ENCODE data around the gene ATP6V0B. TPM values are rescaled to one million over a fixed set of nuclear protein-coding genes. Genes with fewer than 3 reads are reported as not detected.

The ATP6V0B gene
- polyA plus RNA-seq, 6 donors from 2014 or later, result 264 to 432 (median 286) TPM

Other genes with a start within 250 kb of the ATP6V0B start
- gene ARTN, start 41.2 kb upstream of the ATP6V0B start, polyA plus RNA-seq (ENCODE audit: low read depth in 6 of 6), result not detected
- gene IPO13, start 28.0 kb upstream of the ATP6V0B start, polyA plus RNA-seq (ENCODE audit: low read depth in 6 of 6), result 10 to 100 TPM in 4 of 6 donors, 1 to 10 TPM in 2; 7.8 to 31.9 (median 10.2) TPM
- 10 to 100 TPM; 23.4 to 58.5 (median 30.9) TPM for gene DPH2, start 5.0 kb upstream of the ATP6V0B start, polyA plus RNA-seq (ENCODE audit: low read depth in 6 of 6)
- 1 to 10 TPM in 1 of 6 donors, under 1 TPM in 4, not detected in 1; 0.16 to 1.6 (median 0.37) TPM for gene B4GALT2, start 4.2 kb downstream of the ATP6V0B start, polyA plus RNA-seq (ENCODE audit: low read depth in 6 of 6)
- gene CCDC24, start 16.6 kb downstream of the ATP6V0B start, polyA plus RNA-seq (ENCODE audit: low read depth in 6 of 6), result 1 to 10 TPM in 5 of 6 donors, under 1 TPM in 1; 0.89 to 4.0 (median 2.0) TPM
- gene SLC6A9, start 56.5 kb downstream of the ATP6V0B start, polyA plus RNA-seq (ENCODE audit: low read depth in 6 of 6), result not detected
- not detected for gene KLF17, start 143.9 kb downstream of the ATP6V0B start, polyA plus RNA-seq (ENCODE audit: low read depth in 6 of 6)
- gene KLF18, start 166.7 kb downstream of the ATP6V0B start, polyA plus RNA-seq (ENCODE audit: low read depth in 6 of 6), result not detected
- gene DMAP1, start 238.5 kb downstream of the ATP6V0B start, polyA plus RNA-seq (ENCODE audit: low read depth in 6 of 6), result 10 to 100 TPM; 22.8 to 38.3 (median 33.8) TPM